HepG2 (cell line): ENCODE measurements around the gene RAC3. TPM values are rescaled to one million over a fixed set of nuclear protein-coding genes. Genes with fewer than 3 reads are reported as not detected.

ENCODE experiments used
- ETV5 ChIP-seq: IDR thresholded peaks from 2 replicates; pipeline ENCODE4 v1.6.1; 2018; ENCODE audit warnings: missing biosample characterization, missing genetic modification reagents, inconsistent platforms, borderline replicate concordance
- JUN ChIP-seq: sonication (generic); formaldehyde crosslinking; IDR thresholded peaks from 2 replicates; pipeline ENCODE4 v1.4.0; 2020; ENCODE audit warnings: mild to moderate bottlenecking, missing genetic modification reagents
- KDM6A ChIP-seq: IDR thresholded peaks from 2 replicates; pipeline ENCODE4 v1.6.1; 2016; ENCODE audit warnings: low read depth
- NFIC ChIP-seq: IDR thresholded peaks from 2 replicates; pipeline ENCODE4 v1.6.1; 2012; ENCODE audit warnings: mild to moderate bottlenecking, low read length, inconsistent platforms
- POLR2AphosphoS2 ChIP-seq: IDR thresholded peaks from 2 replicates; pipeline ENCODE4 v1.6.1; 2011; ENCODE audit warnings: low read depth, low read length, improper control_type of control experiment
- SMARCE1 ChIP-seq: fragments of 450-650 bp; IDR thresholded peaks from 2 replicates; pipeline ENCODE4 v1.6.1; 2017; ENCODE audit warnings: borderline replicate concordance
- SRF ChIP-seq: IDR thresholded peaks from 2 replicates; pipeline ENCODE4 v1.6.1; 2011; ENCODE audit warnings: mild to moderate bottlenecking, low read depth, low read length, moderate library complexity
- SRSF1 ChIP-seq: fragments of 200-400 bp; formaldehyde crosslinking; optimal IDR thresholded peaks from 2 replicates; pipeline ENCODE3; 2017; ENCODE audit warnings: mild to moderate bottlenecking, low read depth, low read length, moderate library complexity
- SRSF9 ChIP-seq: fragments of 200-400 bp; formaldehyde crosslinking; IDR thresholded peaks from 2 replicates; pipeline ENCODE4 v1.6.1; 2018; ENCODE audit warnings: borderline replicate concordance, mild to moderate bottlenecking, low read depth, low read length; ENCODE audit not compliant: insufficient read depth, poor library complexity, severe bottlenecking
- ZMYM3 ChIP-seq: sonication (generic); formaldehyde crosslinking; IDR thresholded peaks from 2 replicates; pipeline ENCODE4 v1.5.1; 2020; ENCODE audit warnings: mild to moderate bottlenecking, missing genetic modification reagents
- ZNF224 ChIP-seq: sonication (generic); formaldehyde crosslinking; IDR thresholded peaks from 2 replicates; pipeline ENCODE4 v1.5.0; 2020; ENCODE audit warnings: mild to moderate bottlenecking, missing genetic modification reagents
- ZNF264 ChIP-seq: sonication (generic); formaldehyde crosslinking; IDR thresholded peaks from 2 replicates; pipeline ENCODE4 v1.4.0; 2020; ENCODE audit warnings: missing genetic modification reagents
- ZNF282 ChIP-seq: fragments of 450-650 bp; IDR thresholded peaks from 2 replicates; pipeline ENCODE4 v1.6.1; 2018; ENCODE audit not compliant: partially characterized antibody
- ZNF570 ChIP-seq: sonication (generic); formaldehyde crosslinking; IDR thresholded peaks from 2 replicates; pipeline ENCODE4 v1.4.0; 2020; ENCODE audit warnings: mild to moderate bottlenecking, missing genetic modification reagents, borderline replicate concordance
- polyA plus RNA-seq, 8 experiments: library from polyadenylated mRNA; depleted of rRNA in 3 of 8; stranded (reverse) in 7 of 8; unstranded in 1 of 8; fragments of >200 nt; fragmentation: Illumina TruSeq in 4 of 8; extraction: Trizol in 4 of 8; gene quantifications; 2 replicates each; pipeline versions ENCODE4 v1.2.1 to v1.2.3, GENCODE V29; 2011 to 2016; ENCODE audit warnings: low read depth in 4 of 8, missing spikeins in 1 of 8, mixed read lengths in 1 of 8; ENCODE audit not compliant: insufficient read depth in 1 of 8
- total RNA-seq, 5 experiments: library from RNA; depleted of rRNA; stranded (reverse); fragments of >200 nt; fragmentation: Illumina TruSeq; extraction: Trizol; gene quantifications; 2 replicates each; pipeline ENCODE4 v1.2.3, GENCODE V29; 2016; ENCODE audit warnings: low read depth in 1 of 5
- TF ChIP-seq, protein P1 (sequence below): sonication (generic); formaldehyde crosslinking; IDR thresholded peaks from 2 replicates; pipeline ENCODE4 v1.5.1; 2020; ENCODE audit warnings: mild to moderate bottlenecking, missing genetic modification reagents
- TF ChIP-seq, protein P2 (sequence below): sonication (generic); formaldehyde crosslinking; IDR thresholded peaks from 2 replicates; pipeline ENCODE4 v1.4.0; 2020; ENCODE audit warnings: missing genetic modification reagents
- TF ChIP-seq, protein P3 (sequence below): sonication (generic); formaldehyde crosslinking; IDR thresholded peaks from 2 replicates; pipeline ENCODE4 v1.5.0; 2020; ENCODE audit warnings: missing genetic modification reagents
- TF ChIP-seq, protein P4 (sequence below): sonication (generic); formaldehyde crosslinking; IDR thresholded peaks from 2 replicates; pipeline ENCODE4 v1.5.0; 2020; ENCODE audit warnings: mild to moderate bottlenecking, missing genetic modification reagents
- TF ChIP-seq, protein P5 (sequence below): sonication (generic); formaldehyde crosslinking; IDR thresholded peaks from 2 replicates; pipeline ENCODE4 v1.4.0; 2020; ENCODE audit warnings: missing genetic modification reagents, borderline replicate concordance

RAC3 gene
- total and polyA plus RNA-seq, 2 of the 13 experiments (the other 11 are each of a cell fraction or from before 2014, with no cell fraction given) = 10.5 to 21.3 TPM

DNA sequence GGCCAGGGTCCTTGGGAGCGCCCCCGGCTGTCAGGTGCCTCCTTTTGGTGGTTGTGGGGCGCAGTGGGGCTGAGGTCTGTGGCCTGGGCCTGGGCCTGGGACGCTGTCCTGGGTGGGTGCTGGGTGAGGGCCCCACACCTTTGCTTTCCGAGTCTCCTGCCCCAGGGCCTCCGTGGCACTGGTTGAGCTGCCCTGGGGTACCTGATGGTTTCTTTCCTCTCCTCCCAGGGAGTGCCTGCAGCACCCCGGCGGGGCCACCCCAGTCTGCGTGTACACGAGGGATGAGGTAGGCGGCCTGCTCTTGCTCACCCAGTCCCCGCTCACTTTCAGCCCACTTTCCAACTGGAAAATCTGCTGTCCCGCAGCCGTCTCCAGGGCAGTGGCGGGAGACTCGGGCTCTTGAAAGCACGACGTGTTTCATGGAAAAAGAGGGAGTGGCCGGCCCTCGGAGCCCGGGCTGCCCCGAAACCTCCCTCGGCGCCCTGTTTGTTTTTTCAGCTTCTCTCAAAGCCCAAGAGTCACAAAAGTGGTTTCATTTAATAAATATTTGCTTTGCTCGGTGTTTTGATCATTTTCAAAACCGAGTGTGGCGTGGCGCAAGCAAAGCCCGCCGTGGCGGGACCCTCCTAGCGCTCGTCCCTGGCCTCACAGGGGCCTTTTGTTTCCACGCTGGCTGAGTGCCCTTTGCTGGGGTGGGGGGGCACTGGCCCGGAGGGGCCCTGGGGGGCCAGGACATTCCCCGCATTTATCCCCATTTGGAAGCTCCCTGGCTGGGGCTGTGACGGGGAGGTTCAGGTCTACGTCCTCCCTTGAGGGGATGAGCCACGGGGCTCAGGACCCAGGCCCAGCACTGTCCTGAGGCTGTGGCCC is 36.6 kb upstream of the RAC3 start (continued):
- TF ChIP-seq ZNF224 (CRISPR knock-in tag) (no peak), JUN (CRISPR knock-in tag) (no peak), SMARCE1 (no peak), ZNF282 (no peak), KDM6A (CRISPR knock-in tag) (peak; percentile 26), ETV5 (CRISPR knock-in tag) (peak; percentile 44), ZNF264 (peak; percentile 85), SRF (no peak), ZMYM3 (no peak), ZNF570 (CRISPR knock-in tag) (no peak), SRSF9 (no peak), NFIC (no peak), SRSF1 (peak; percentile 100), POLR2AphosphoS2 (no peak)
- TF ChIP-seq, protein P1, sequence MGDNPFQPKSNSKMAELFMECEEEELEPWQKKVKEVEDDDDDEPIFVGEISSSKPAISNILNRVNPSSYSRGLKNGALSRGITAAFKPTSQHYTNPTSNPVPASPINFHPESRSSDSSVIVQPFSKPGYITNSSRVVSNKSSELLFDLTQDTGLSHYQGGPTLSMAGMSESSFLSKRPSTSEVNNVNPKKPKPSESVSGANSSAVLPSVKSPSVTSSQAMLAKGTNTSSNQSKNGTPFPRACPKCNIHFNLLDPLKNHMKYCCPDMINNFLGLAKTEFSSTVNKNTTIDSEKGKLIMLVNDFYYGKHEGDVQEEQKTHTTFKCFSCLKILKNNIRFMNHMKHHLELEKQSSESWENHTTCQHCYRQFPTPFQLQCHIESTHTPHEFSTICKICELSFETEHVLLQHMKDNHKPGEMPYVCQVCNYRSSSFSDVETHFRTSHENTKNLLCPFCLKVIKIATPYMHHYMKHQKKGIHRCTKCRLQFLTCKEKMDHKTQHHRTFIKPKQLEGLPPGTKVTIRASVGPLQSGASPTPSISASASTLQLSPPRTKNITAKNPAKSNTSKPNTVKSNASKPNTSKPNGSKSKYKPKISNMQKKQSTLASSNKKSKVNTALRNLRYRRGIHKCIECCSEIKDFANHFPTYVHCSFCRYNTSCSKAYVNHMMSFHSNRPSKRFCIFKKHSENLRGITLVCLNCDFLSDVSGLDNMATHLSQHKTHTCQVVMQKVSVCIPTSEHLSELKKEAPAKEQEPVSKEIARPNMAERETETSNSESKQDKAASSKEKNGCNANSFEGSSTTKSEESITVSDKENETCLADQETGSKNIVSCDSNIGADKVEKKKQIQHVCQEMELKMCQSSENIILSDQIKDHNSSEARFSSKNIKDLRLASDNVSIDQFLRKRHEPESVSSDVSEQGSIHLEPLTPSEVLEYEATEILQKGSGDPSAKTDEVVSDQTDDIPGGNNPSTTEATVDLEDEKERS (CRISPR knock-in tag) = peak; percentile 61
- TF ChIP-seq, protein P2, sequence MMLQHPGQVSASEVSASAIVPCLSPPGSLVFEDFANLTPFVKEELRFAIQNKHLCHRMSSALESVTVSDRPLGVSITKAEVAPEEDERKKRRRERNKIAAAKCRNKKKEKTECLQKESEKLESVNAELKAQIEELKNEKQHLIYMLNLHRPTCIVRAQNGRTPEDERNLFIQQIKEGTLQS (CRISPR knock-in tag) = no peak; the same call in 1 of the 2 replicates
- TF ChIP-seq, protein P3, sequence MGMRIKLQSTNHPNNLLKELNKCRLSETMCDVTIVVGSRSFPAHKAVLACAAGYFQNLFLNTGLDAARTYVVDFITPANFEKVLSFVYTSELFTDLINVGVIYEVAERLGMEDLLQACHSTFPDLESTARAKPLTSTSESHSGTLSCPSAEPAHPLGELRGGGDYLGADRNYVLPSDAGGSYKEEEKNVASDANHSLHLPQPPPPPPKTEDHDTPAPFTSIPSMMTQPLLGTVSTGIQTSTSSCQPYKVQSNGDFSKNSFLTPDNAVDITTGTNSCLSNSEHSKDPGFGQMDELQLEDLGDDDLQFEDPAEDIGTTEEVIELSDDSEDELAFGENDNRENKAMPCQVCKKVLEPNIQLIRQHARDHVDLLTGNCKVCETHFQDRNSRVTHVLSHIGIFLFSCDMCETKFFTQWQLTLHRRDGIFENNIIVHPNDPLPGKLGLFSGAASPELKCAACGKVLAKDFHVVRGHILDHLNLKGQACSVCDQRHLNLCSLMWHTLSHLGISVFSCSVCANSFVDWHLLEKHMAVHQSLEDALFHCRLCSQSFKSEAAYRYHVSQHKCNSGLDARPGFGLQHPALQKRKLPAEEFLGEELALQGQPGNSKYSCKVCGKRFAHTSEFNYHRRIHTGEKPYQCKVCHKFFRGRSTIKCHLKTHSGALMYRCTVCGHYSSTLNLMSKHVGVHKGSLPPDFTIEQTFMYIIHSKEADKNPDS (CRISPR knock-in tag) = no peak; the same call in none of the 2 replicates
- TF ChIP-seq, protein P4, sequence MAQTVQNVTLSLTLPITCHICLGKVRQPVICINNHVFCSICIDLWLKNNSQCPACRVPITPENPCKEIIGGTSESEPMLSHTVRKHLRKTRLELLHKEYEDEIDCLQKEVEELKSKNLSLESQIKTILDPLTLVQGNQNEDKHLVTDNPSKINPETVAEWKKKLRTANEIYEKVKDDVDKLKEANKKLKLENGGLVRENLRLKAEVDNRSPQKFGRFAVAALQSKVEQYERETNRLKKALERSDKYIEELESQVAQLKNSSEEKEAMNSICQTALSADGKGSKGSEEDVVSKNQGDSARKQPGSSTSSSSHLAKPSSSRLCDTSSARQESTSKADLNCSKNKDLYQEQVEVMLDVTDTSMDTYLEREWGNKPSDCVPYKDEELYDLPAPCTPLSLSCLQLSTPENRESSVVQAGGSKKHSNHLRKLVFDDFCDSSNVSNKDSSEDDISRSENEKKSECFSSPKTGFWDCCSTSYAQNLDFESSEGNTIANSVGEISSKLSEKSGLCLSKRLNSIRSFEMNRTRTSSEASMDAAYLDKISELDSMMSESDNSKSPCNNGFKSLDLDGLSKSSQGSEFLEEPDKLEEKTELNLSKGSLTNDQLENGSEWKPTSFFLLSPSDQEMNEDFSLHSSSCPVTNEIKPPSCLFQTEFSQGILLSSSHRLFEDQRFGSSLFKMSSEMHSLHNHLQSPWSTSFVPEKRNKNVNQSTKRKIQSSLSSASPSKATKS (CRISPR knock-in tag) = no peak; the same call in 1 of the 2 replicates
- TF ChIP-seq, protein P5, sequence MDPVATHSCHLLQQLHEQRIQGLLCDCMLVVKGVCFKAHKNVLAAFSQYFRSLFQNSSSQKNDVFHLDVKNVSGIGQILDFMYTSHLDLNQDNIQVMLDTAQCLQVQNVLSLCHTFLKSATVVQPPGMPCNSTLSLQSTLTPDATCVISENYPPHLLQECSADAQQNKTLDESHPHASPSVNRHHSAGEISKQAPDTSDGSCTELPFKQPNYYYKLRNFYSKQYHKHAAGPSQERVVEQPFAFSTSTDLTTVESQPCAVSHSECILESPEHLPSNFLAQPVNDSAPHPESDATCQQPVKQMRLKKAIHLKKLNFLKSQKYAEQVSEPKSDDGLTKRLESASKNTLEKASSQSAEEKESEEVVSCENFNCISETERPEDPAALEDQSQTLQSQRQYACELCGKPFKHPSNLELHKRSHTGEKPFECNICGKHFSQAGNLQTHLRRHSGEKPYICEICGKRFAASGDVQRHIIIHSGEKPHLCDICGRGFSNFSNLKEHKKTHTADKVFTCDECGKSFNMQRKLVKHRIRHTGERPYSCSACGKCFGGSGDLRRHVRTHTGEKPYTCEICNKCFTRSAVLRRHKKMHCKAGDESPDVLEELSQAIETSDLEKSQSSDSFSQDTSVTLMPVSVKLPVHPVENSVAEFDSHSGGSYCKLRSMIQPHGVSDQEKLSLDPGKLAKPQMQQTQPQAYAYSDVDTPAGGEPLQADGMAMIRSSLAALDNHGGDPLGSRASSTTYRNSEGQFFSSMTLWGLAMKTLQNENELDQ (CRISPR knock-in tag) = peak; percentile 12; the same call in 1 of the 2 replicates
